SK-N-SH treated with all-trans-retinoic acid at 6 μM for 48 hours (cell line): ENCODE measurements around the gene EML6.

Experiments
- ATAC-seq: fragments of 200-7000 bp; cut with Tn5 transposase; 3 replicates; pipeline ENCODE4 v1.9.1; 2020; ENCODE audit warnings: mild to moderate bottlenecking, moderate library complexity
- ARNTL ChIP-seq: fragments of 450-650 bp; formaldehyde crosslinking; IDR thresholded peaks from 2 replicates; pipeline ENCODE4 v1.5.0; 2020; ENCODE audit warnings: low read depth, mild to moderate bottlenecking, moderate library complexity, borderline replicate concordance
- BACH2 ChIP-seq: fragments of 250-450 bp; sonication (Bioruptor Pico); IDR thresholded peaks from 2 replicates; pipeline ENCODE4 v1.9.0; 2021; ENCODE audit warnings: mild to moderate bottlenecking, borderline replicate concordance
- CREB5 ChIP-seq: fragments of 250-450 bp; sonication (Bioruptor Pico); IDR thresholded peaks from 2 replicates; pipeline ENCODE4 v1.5.1; 2020; ENCODE audit warnings: low read depth, mild to moderate bottlenecking, moderate library complexity
- CSDC2 ChIP-seq: fragments of 250-450 bp; sonication (Bioruptor Pico); IDR thresholded peaks from 2 replicates; pipeline ENCODE4 v1.5.0; 2020; ENCODE audit warnings: mild to moderate bottlenecking, moderate library complexity
- CSRNP3 ChIP-seq: fragments of 250-450 bp; sonication (Bioruptor Pico); IDR thresholded peaks from 2 replicates; pipeline ENCODE4 v1.5.1; 2021; ENCODE audit warnings: mild to moderate bottlenecking, moderate library complexity
- ESRRG ChIP-seq: fragments of 250-450 bp; sonication (Bioruptor Pico); IDR thresholded peaks from 2 replicates; pipeline ENCODE4 v1.6.1; 2021; ENCODE audit warnings: mild to moderate bottlenecking
- GLIS3 ChIP-seq: fragments of 250-450 bp; sonication (Bioruptor Pico); IDR thresholded peaks from 2 replicates; pipeline ENCODE4 v1.5.0; 2020; ENCODE audit warnings: mild to moderate bottlenecking, moderate library complexity
- ISL1 ChIP-seq: fragments of 250-450 bp; sonication (Bioruptor Pico); IDR thresholded peaks from 2 replicates; pipeline ENCODE4 v2.1.2; 2022; ENCODE audit warnings: mild to moderate bottlenecking, moderate library complexity
- OSR1 ChIP-seq: fragments of 250-450 bp; sonication (Bioruptor Pico); IDR thresholded peaks from 2 replicates; pipeline ENCODE4 v1.8.0; 2022; ENCODE audit warnings: moderate library complexity, mild to moderate bottlenecking, inconsistent platforms
- PATZ1 ChIP-seq: fragments of 250-450 bp; sonication (Bioruptor Pico); IDR thresholded peaks from 2 replicates; pipeline ENCODE4 v1.8.0; 2020; ENCODE audit warnings: mild to moderate bottlenecking, moderate library complexity, borderline replicate concordance
- POU6F1 ChIP-seq: fragments of 250-450 bp; sonication (Bioruptor Pico); IDR thresholded peaks from 2 replicates; pipeline ENCODE4 v1.8.0; 2021; ENCODE audit warnings: low read depth, mild to moderate bottlenecking, moderate library complexity, borderline replicate concordance
- PPARA ChIP-seq: fragments of 250-450 bp; sonication (Bioruptor Pico); IDR thresholded peaks from 2 replicates; pipeline ENCODE4 v1.5.0; 2020; ENCODE audit warnings: mild to moderate bottlenecking, borderline replicate concordance
- RARB ChIP-seq: fragments of 250-450 bp; sonication (Bioruptor Pico); IDR thresholded peaks from 2 replicates; pipeline ENCODE4 v1.8.0; 2021; ENCODE audit warnings: mild to moderate bottlenecking, moderate library complexity
- SNAI2 ChIP-seq: fragments of 250-450 bp; sonication (Bioruptor Pico); IDR thresholded peaks from 2 replicates; pipeline ENCODE4 v1.5.0; 2020; ENCODE audit warnings: mild to moderate bottlenecking, moderate library complexity
- TCF4 ChIP-seq: fragments of 250-450 bp; sonication (Bioruptor Pico); IDR thresholded peaks from 2 replicates; pipeline ENCODE4 v1.8.0; 2021; ENCODE audit warnings: mild to moderate bottlenecking, moderate library complexity, borderline replicate concordance
- TOX ChIP-seq: fragments of 250-450 bp; sonication (Bioruptor Pico); IDR thresholded peaks from 2 replicates; pipeline ENCODE4 v1.8.0; 2021; ENCODE audit warnings: mild to moderate bottlenecking, moderate library complexity, borderline replicate concordance
- TSHZ2 ChIP-seq: fragments of 250-450 bp; sonication (Bioruptor Pico); IDR thresholded peaks from 2 replicates; pipeline ENCODE4 v1.5.0; 2020; ENCODE audit warnings: mild to moderate bottlenecking, moderate library complexity
- ZC3H10 ChIP-seq: fragments of 250-450 bp; sonication (Bioruptor Pico); IDR thresholded peaks from 2 replicates; pipeline ENCODE4 v1.5.1; 2021; ENCODE audit warnings: mild to moderate bottlenecking, moderate library complexity
- ZFP30 ChIP-seq: fragments of 450-650 bp; formaldehyde crosslinking; IDR thresholded peaks from 2 replicates; pipeline ENCODE4 v1.5.0; 2022; ENCODE audit warnings: mild to moderate bottlenecking, moderate library complexity
- ZNF565 ChIP-seq: fragments of 450-650 bp; formaldehyde crosslinking; conservative IDR thresholded peaks from 2 replicates; pipeline ENCODE4 v1.5.0; 2020; ENCODE audit warnings: low read depth, mild to moderate bottlenecking, moderate library complexity
- ZNF8 ChIP-seq: fragments of 450-650 bp; formaldehyde crosslinking; IDR thresholded peaks from 2 replicates; pipeline ENCODE4 v1.5.0; 2020; ENCODE audit warnings: mild to moderate bottlenecking, moderate library complexity

Gene EML6

GRCh38 chr2:54850171-54851122, 127.0 kb downstream of the EML6 start:
- no peak for ATAC-seq
- TF ChIP-seq ISL1 (CRISPR knock-in tag): no peak
- no peak for TF ChIP-seq ZC3H10
- TF ChIP-seq CSRNP3 (CRISPR knock-in tag): no peak
- TF ChIP-seq ZNF565 (CRISPR knock-in tag): no peak
- no peak for TF ChIP-seq ESRRG
- TF ChIP-seq BACH2: no peak
- TF ChIP-seq PATZ1 (CRISPR knock-in tag): no peak
- TF ChIP-seq ARNTL (CRISPR knock-in tag): no peak
- no peak for TF ChIP-seq CSDC2 (CRISPR knock-in tag)
- TF ChIP-seq SNAI2: no peak
- TF ChIP-seq TOX (CRISPR knock-in tag): no peak
- no peak for TF ChIP-seq POU6F1 (CRISPR knock-in tag)
- no peak for TF ChIP-seq OSR1 (CRISPR knock-in tag)
- TF ChIP-seq ZNF8: no peak
- TF ChIP-seq PPARA (CRISPR knock-in tag): no peak
- no peak for TF ChIP-seq GLIS3 (CRISPR knock-in tag)

- ATAC-seq: no peak
- TF ChIP-seq ZNF565 (CRISPR knock-in tag): no peak
- no peak for TF ChIP-seq POU6F1 (CRISPR knock-in tag)
- no peak for TF ChIP-seq TOX (CRISPR knock-in tag)
- no peak for TF ChIP-seq CSDC2 (CRISPR knock-in tag)
- TF ChIP-seq RARB (CRISPR knock-in tag): no peak
- no peak for TF ChIP-seq ESRRG
- no peak for TF ChIP-seq ZNF8
Observed at GRCh38 chr2:54853616-54854310, 130.3 kb downstream of the EML6 start.

- ATAC-seq: no peak
- no peak for TF ChIP-seq CSDC2 (CRISPR knock-in tag)
- TF ChIP-seq ZFP30 (CRISPR knock-in tag): no peak
- no peak for TF ChIP-seq CREB5 (CRISPR knock-in tag)
- no peak for TF ChIP-seq BACH2
- TF ChIP-seq ESRRG: no peak
- TF ChIP-seq SNAI2: no peak
- TF ChIP-seq TSHZ2 (CRISPR knock-in tag): no peak
- TF ChIP-seq PATZ1 (CRISPR knock-in tag): no peak
- no peak for TF ChIP-seq OSR1 (CRISPR knock-in tag)
- TF ChIP-seq TCF4 (CRISPR knock-in tag): no peak
Observed at GRCh38 chr2:54855434-54855833, 132.0 kb downstream of the EML6 start.
